ENCODE data around the gene REG3A.

REG3A gene

GRCh38 chr2:79159653-79160052 lies at the start of gene REG3A:
Gene REG3A (minus strand): TSS chr2:79159753. CDS start chr2:79159405, 348 bp downstream.
- DNase-seq, result no peak

GRCh38 chr2:79200762-79201161 lies 41.2 kb upstream of the REG3A start:
- no peak for DNase-seq

GRCh38 chr2:79191816-79192215 lies 32.3 kb upstream of the REG3A start:
- no peak for DNase-seq

GRCh38 chr2:79191081-79191480 lies 31.5 kb upstream of the REG3A start:
- no peak for DNase-seq

GRCh38 chr2:79189465-79189864 lies 29.9 kb upstream of the REG3A start:
- no peak for DNase-seq

GRCh38 chr2:79181617-79182016 lies 22.1 kb upstream of the REG3A start:
- no peak for DNase-seq

- no peak for DNase-seq
These were observed 20.5 kb upstream of the REG3A start for GRCh38 chr2:79180092-79180491.

GRCh38 chr2:79179036-79179435 lies 19.5 kb upstream of the REG3A start:
- no peak for DNase-seq

GRCh38 chr2:79178076-79178674 lies 18.6 kb upstream of the REG3A start:
- DNase-seq, result no peak

GRCh38 chr2:79171348-79171958 lies 11.9 kb upstream of the REG3A start:
- no peak for DNase-seq

GRCh38 chr2:79162801-79163200 lies 3.2 kb upstream of the REG3A start:
- DNase-seq, result no peak

- no peak for DNase-seq
These were observed 2.6 kb upstream of the REG3A start for GRCh38 chr2:79162132-79162531.

- DNase-seq, result no peak
These were observed 523 bp downstream of the REG3A start for GRCh38 chr2:79159030-79159429.

GRCh38 chr2:79155826-79156476 lies 3.6 kb downstream of the REG3A start:
- no peak for DNase-seq

GRCh38 chr2:79139423-79139822 lies 20.1 kb downstream of the REG3A start:
- DNase-seq, result no peak

- no peak for DNase-seq
These were observed 21.2 kb downstream of the REG3A start for GRCh38 chr2:79138385-79138784.

- no peak for DNase-seq
These were observed 27.9 kb downstream of the REG3A start for GRCh38 chr2:79131687-79132086.

- no peak for DNase-seq
These were observed 29.7 kb downstream of the REG3A start for GRCh38 chr2:79129804-79130203.

- DNase-seq, result no peak
These were observed 30.3 kb downstream of the REG3A start for GRCh38 chr2:79129260-79129659.

- DNase-seq, result no peak
These were observed 31.1 kb downstream of the REG3A start for GRCh38 chr2:79128406-79128805.

- DNase-seq, result no peak
These were observed 33.9 kb downstream of the REG3A start for GRCh38 chr2:79125721-79125985.

GRCh38 chr2:79124907-79125720 lies 34.4 kb downstream of the REG3A start:
- DNase-seq, result no peak

GRCh38 chr2:79122676-79123075 lies 36.9 kb downstream of the REG3A start:
- DNase-seq, result no peak

- no peak for DNase-seq
These were observed 39.3 kb downstream of the REG3A start, which contains the start of gene REG1A for GRCh38 chr2:79120194-79120713. Gene REG1A (plus strand): TSS chr2:79120488. CDS start chr2:79120862, 374 bp downstream.

All from NCI-H1105 treated with DMSO at 0.1 percent for 48 hours (cell line).